Activated effector memory CD4-positive, alpha-beta T cell treated with anti-CD3 and anti-CD28 coated beads, Interleukin-2, amount 50 U/mL, for 16 hours (primary cell): ENCODE measurements around the gene CCDC106.

Experiments
- DNase-seq: peaks from one replicate; pipeline ENCODE4 v3.0.0-alpha.2; 2020

Gene CCDC106

GRCh38 chr19:55647732-55648584 is at the start of gene CCDC106:
Gene CCDC106, plus strand, starts transcription at chr19:55648212. Its CDS starts 835 bp downstream, at chr19:55649047.
- DNase-seq: peak; percentile 78

GRCh38 chr19:55598719-55599467 is 49.1 kb upstream of the CCDC106 start:
- peak; percentile 96 for DNase-seq

GRCh38 chr19:55599468-55599841 is 48.6 kb upstream of the CCDC106 start, which contains the start of gene FIZ1:
Gene FIZ1, minus strand, starts transcription at chr19:55599517. Its CDS starts 1,652 bp downstream, at chr19:55597865.
- peak; percentile 98 for DNase-seq

GRCh38 chr19:55599842-55600661 is 48.0 kb upstream of the CCDC106 start, which contains the start of gene ZNF524:
Gene ZNF524, plus strand, starts transcription at chr19:55600288. Its CDS starts 1,825 bp downstream, at chr19:55602113.
- peak; percentile 94 for DNase-seq

- DNase-seq: no peak
Measured at GRCh38 chr19:55600662-55601028, 47.4 kb upstream of the CCDC106 start.

GRCh38 chr19:55601084-55601483 is 46.9 kb upstream of the CCDC106 start:
- no peak for DNase-seq

- no peak for DNase-seq
Measured at GRCh38 chr19:55602104-55603001, 45.7 kb upstream of the CCDC106 start.

- DNase-seq: no peak
Measured at GRCh38 chr19:55603115-55603514, 44.9 kb upstream of the CCDC106 start.

GRCh38 chr19:55603581-55604292 is 44.3 kb upstream of the CCDC106 start:
- no peak for DNase-seq

- peak; percentile 99 for DNase-seq
Measured at GRCh38 chr19:55605207-55605636, 42.8 kb upstream of the CCDC106 start.

- peak; percentile 89 for DNase-seq
Measured at GRCh38 chr19:55605637-55606470, 42.2 kb upstream of the CCDC106 start, which contains the start of gene ZNF865. Gene ZNF865, plus strand, starts transcription at chr19:55605647. Its CDS starts 7,972 bp downstream, at chr19:55613619.

GRCh38 chr19:55606471-55606787 is 41.6 kb upstream of the CCDC106 start:
- DNase-seq: no peak

- DNase-seq: no peak
Measured at GRCh38 chr19:55606817-55607216, 41.2 kb upstream of the CCDC106 start.

GRCh38 chr19:55609326-55609725 is 38.7 kb upstream of the CCDC106 start:
- DNase-seq: no peak

- DNase-seq: no peak
Measured at GRCh38 chr19:55611300-55611982, 36.6 kb upstream of the CCDC106 start.

GRCh38 chr19:55611983-55612645 is 35.9 kb upstream of the CCDC106 start:
- DNase-seq: no peak

- DNase-seq: no peak
Measured at GRCh38 chr19:55613396-55613795, 34.6 kb upstream of the CCDC106 start.

GRCh38 chr19:55613930-55614710 is 33.9 kb upstream of the CCDC106 start:
- no peak for DNase-seq
